Lower lobe of right lung (tissue), 2 donors: Measurements from ENCODE around the gene MXRA8. TPM values are rescaled to one million over a fixed set of nuclear protein-coding genes. Genes with fewer than 3 reads are reported as not detected.
A peak's percentile ranks its signal among the peaks of the same experiment; 100 is the strongest.
"Not testable (repeated sequence)": the region's sequence is repeated elsewhere in the genome, so short reads cannot be mapped to it uniquely, and the experiment has no call there.

Experiments
- ATAC-seq, 2 donors: fragments of 200-7000 bp; cut with Tn5 transposase; one replicate each; pipeline ENCODE4 v1.9.1; 2020 to 2022; ENCODE audit warnings: mild to moderate bottlenecking in 2 of 2, moderate library complexity in 2 of 2
- DNase-seq: peaks from one replicate; pipeline ENCODE4 v3.0.0-alpha.2; 2020
- H3K27ac ChIP-seq: fragments of 200-600 bp; one replicate; pipeline ENCODE4 v1.8.0; 2022
- H3K27me3 ChIP-seq: fragments of 200-600 bp; one replicate; pipeline ENCODE4 v1.8.0; 2022; ENCODE audit warnings: low read depth
- H3K36me3 ChIP-seq: fragments of 200-600 bp; one replicate; pipeline ENCODE4 v1.8.0; 2022; ENCODE audit warnings: mild to moderate bottlenecking
- H3K4me1 ChIP-seq: fragments of 200-600 bp; one replicate; pipeline ENCODE4 v1.8.0; 2022
- H3K4me3 ChIP-seq: fragments of 200-600 bp; one replicate; pipeline ENCODE4 v1.8.0; 2022; ENCODE audit warnings: mild to moderate bottlenecking
- H3K9me3 ChIP-seq: fragments of 200-600 bp; one replicate; pipeline ENCODE4 v1.8.0; 2022
- CTCF ChIP-seq: fragments of 200-600 bp; IDR thresholded peaks from one replicate; pipeline ENCODE4 v1.8.0; 2022; ENCODE audit warnings: antibody characterized with exemption, mild to moderate bottlenecking
- intact Hi-C: fragments of 100-400 bp; cut with DNase I; formaldehyde crosslinking; loops from one replicate; pipeline ENCODE4 v1.11.0; 2022
- total RNA-seq: library from RNA; stranded (reverse); fragmentation: NEBNext Ultra II Directional; extraction: Animal tissue kit (Norgen Biotek cat#: 25700); gene quantifications from one replicate; pipeline ENCODE4 v1.2.1, GENCODE V29; 2021
- donor health status: DM: no; HTN: yes; CAD: no; lungs with severe emphysema.

The MXRA8 gene
- total RNA-seq, 1 donor from 2014 or later, result 39.3 TPM

- DNase-seq (no peak), ATAC-seq (no peak)
Measured at GRCh38 chr1:1387098-1388077, 29.0 kb upstream of the MXRA8 start.

DNA sequence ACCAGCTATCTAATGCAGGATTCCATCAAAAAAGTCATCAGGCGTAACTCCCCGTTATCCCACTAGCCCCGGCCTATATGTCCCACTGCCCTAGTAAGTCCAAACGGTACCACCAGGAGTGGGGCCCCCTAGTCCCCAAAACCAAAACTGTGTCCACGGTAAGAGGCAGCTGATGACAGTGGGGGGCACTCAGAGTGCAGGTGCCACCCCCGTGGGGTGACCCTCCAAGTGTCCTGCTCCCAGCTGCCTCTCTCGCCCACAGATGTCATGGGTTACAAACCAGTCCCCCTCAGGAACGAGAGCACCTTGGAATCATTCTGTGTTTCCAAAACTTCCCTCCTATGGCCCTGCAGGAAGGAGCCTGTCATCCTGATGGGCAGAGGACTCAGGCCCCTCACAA lies 27.6 kb upstream of the MXRA8 start:
- no peak for ATAC-seq
- TF ChIP-seq CTCF, result no peak
- no peak for DNase-seq
- Histone ChIP-seq H3K36me3 (peaks cover 71% of the 10 kb centered on the region), H3K4me3 (no peak overlapping the region), H3K4me1 (peaks cover 9% of the 10 kb centered on the region), H3K9me3 (no peaks in the 10 kb centered on the region), H3K27ac (no peak overlapping the region), H3K27me3 (no peaks in the 10 kb centered on the region)
- intact Hi-C loops, result no loop called here

More at GRCh38 chr1:1387098-1388077, 29.0 kb upstream of the MXRA8 start:
- no peak for TF ChIP-seq CTCF
- Histone ChIP-seq H3K4me1 (peaks cover 9% of the 10 kb centered on the region), H3K27me3 (no peaks in the 10 kb centered on the region), H3K36me3 (peaks cover 76% of the 10 kb centered on the region), H3K4me3 (no peak overlapping the region), H3K27ac (no peak overlapping the region), H3K9me3 (no peaks in the 10 kb centered on the region)
- intact Hi-C loops, result no loop called here

GRCh38 chr1:1385339-1385738 lies 27.0 kb upstream of the MXRA8 start:
- DNase-seq, result not testable (repeated sequence)

GRCh38 chr1:1381294-1381693 lies 22.9 kb upstream of the MXRA8 start:
- TF ChIP-seq CTCF, result no peak
- DNase-seq (no peak), ATAC-seq (peak in 1 of 2 donors; percentile 9)
- peaks cover 29% of the 10 kb centered on the region for H3K36me3 ChIP-seq
- no peaks in the 10 kb centered on the region for H3K27me3 ChIP-seq
- H3K4me3 ChIP-seq, result no peak overlapping the region
- peaks cover 4% of the 10 kb centered on the region for H3K4me1 ChIP-seq
- no peaks in the 10 kb centered on the region for H3K9me3 ChIP-seq
- H3K27ac ChIP-seq, result no peak overlapping the region
- intact Hi-C loops, result no loop called here

More at GRCh38 chr1:1385339-1385738, 27.0 kb upstream of the MXRA8 start:
- H3K27ac ChIP-seq, H3K4me1 ChIP-seq, H3K4me3 ChIP-seq, ATAC-seq, intact Hi-C loops, H3K9me3 ChIP-seq, H3K27me3 ChIP-seq: not testable (repeated sequence)
- peaks cover 65% of the 10 kb centered on the region for H3K36me3 ChIP-seq

- peaks cover 8% of the 10 kb centered on the region for H3K4me1 ChIP-seq
- TF ChIP-seq CTCF, result no peak
- intact Hi-C loops, result no loop called here
- H3K36me3 ChIP-seq, result peaks cover 25% of the 10 kb centered on the region
- DNase-seq (no peak), ATAC-seq (peak in 1 of 2 donors; percentile 3)
- H3K9me3 ChIP-seq, result no peaks in the 10 kb centered on the region
- H3K27ac ChIP-seq, result no peak overlapping the region
- H3K4me3 ChIP-seq, result no peak overlapping the region
- no peaks in the 10 kb centered on the region for H3K27me3 ChIP-seq
Measured at GRCh38 chr1:1380860-1381259, 22.5 kb upstream of the MXRA8 start.
